HepG2 (cell line): ENCODE measurements around the gene KIZ. TPM values are rescaled to one million over a fixed set of nuclear protein-coding genes. Genes with fewer than 3 reads are reported as not detected.
A peak's percentile ranks its signal among the peaks of the same experiment; 100 is the strongest.

Experiments used
- ARID5B ChIP-seq: IDR thresholded peaks from 2 replicates; pipeline ENCODE4 v1.4.0; 2020; ENCODE audit warnings: mild to moderate bottlenecking, missing genetic modification reagents
- FOXA3 ChIP-seq: IDR thresholded peaks from 2 replicates; pipeline ENCODE4 v1.6.1; 2016; ENCODE audit warnings: missing genetic modification reagents, missing compliant biosample characterization
- POLR2G ChIP-seq: fragments of 200-400 bp; formaldehyde crosslinking; IDR thresholded peaks from 2 replicates; pipeline ENCODE4 v1.6.1; 2018; ENCODE audit warnings: mild to moderate bottlenecking, low read depth, low read length, moderate library complexity
- SNAPC2 ChIP-seq: sonication (generic); formaldehyde crosslinking; IDR thresholded peaks from 2 replicates; pipeline ENCODE4 v1.8.1; 2022; ENCODE audit warnings: mild to moderate bottlenecking, missing genetic modification reagents
- SRSF9 ChIP-seq: fragments of 200-400 bp; formaldehyde crosslinking; IDR thresholded peaks from 2 replicates; pipeline ENCODE4 v1.6.1; 2018; ENCODE audit warnings: borderline replicate concordance, mild to moderate bottlenecking, low read depth, low read length; ENCODE audit not compliant: insufficient read depth, poor library complexity, severe bottlenecking
- STAT5B ChIP-seq: sonication (generic); formaldehyde crosslinking; IDR thresholded peaks from 2 replicates; pipeline ENCODE4 v1.4.0; 2020; ENCODE audit warnings: missing genetic modification reagents
- YEATS4 ChIP-seq: sonication (generic); formaldehyde crosslinking; IDR thresholded peaks from 2 replicates; pipeline ENCODE4 v1.4.0; 2020; ENCODE audit warnings: missing genetic modification reagents, borderline replicate concordance
- ZNF12 ChIP-seq: sonication (generic); formaldehyde crosslinking; IDR thresholded peaks from 2 replicates; pipeline ENCODE4 v1.5.0; 2020; ENCODE audit warnings: missing genetic modification reagents
- ZNF513 ChIP-seq: sonication (generic); formaldehyde crosslinking; conservative IDR thresholded peaks from 2 replicates; pipeline ENCODE4 v1.5.0; 2020; ENCODE audit warnings: missing genetic modification reagents
- ZNF770 ChIP-seq: sonication (generic); formaldehyde crosslinking; IDR thresholded peaks from 2 replicates; pipeline ENCODE4 v1.5.0; 2020; ENCODE audit warnings: mild to moderate bottlenecking, missing genetic modification reagents
- ZSCAN22 ChIP-seq: sonication (generic); formaldehyde crosslinking; IDR thresholded peaks from 2 replicates; pipeline ENCODE4 v1.4.0; 2020; ENCODE audit warnings: mild to moderate bottlenecking, missing genetic modification reagents
- polyA plus RNA-seq, 8 experiments: library from polyadenylated mRNA; depleted of rRNA in 3 of 8; stranded (reverse) in 7 of 8; unstranded in 1 of 8; fragments of >200 nt; fragmentation: Illumina TruSeq in 4 of 8; extraction: Trizol in 4 of 8; gene quantifications; 2 replicates each; pipeline versions ENCODE4 v1.2.1 to v1.2.3, GENCODE V29; 2011 to 2016; ENCODE audit warnings: low read depth in 4 of 8, missing spikeins in 1 of 8, mixed read lengths in 1 of 8; ENCODE audit not compliant: insufficient read depth in 1 of 8
- total RNA-seq, 5 experiments: library from RNA; depleted of rRNA; stranded (reverse); fragments of >200 nt; fragmentation: Illumina TruSeq; extraction: Trizol; gene quantifications; 2 replicates each; pipeline ENCODE4 v1.2.3, GENCODE V29; 2016; ENCODE audit warnings: low read depth in 1 of 5
- TF ChIP-seq, protein P1 (sequence below): sonication (generic); formaldehyde crosslinking; IDR thresholded peaks from 2 replicates; pipeline ENCODE4 v1.4.0; 2020; ENCODE audit warnings: missing genetic modification reagents, borderline replicate concordance

Gene KIZ
- total and polyA plus RNA-seq, 2 of the 13 experiments (the other 11 are each of a cell fraction or from before 2014, with no cell fraction given), result 46.3 to 114 TPM

DNA sequence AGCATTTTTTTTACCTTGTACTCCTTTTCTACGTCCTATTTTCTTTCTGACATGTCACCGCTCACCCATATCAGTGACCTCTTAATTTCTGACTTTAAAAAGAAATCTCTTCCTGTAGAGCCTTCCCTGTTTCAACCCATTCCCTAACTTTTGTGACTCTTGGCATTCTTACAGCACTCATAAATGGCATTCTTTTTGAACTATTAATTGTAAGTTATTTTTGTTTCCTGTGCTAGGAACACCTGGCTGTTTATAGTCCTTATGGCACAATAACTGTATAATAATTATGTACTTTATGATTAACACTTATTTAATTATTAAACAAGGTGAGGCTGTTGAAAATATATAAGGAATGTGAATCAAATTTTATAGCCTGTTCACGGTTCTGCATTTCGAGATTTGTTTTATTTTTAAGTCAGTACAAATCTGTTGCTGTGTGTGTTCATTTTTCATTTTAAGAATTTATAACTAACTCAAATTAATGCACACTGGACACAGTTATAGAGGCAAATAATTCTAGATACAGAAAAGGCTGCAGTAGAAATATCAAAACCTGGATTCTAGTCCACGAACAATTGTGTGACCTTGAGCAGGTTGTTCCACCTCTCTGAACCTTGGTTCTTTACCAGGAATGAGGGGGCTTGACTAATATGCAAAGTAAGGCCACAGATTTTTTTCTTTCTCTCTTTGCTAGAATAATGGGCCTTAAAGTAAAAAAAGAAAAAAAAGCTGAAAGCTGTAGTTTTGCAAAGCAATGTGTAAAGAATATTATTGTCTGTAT, 1.5 kb downstream of the KIZ start (continued):
- TF ChIP-seq SNAPC2 (CRISPR knock-in tag), result peak; percentile 21; the same call in 1 of the 2 replicates
- TF ChIP-seq YEATS4 (CRISPR knock-in tag), result no peak
- TF ChIP-seq POLR2G, result peak; percentile 42; the same call in 1 of the 2 replicates
- TF ChIP-seq SRSF9, result no peak
- TF ChIP-seq, protein P1, sequence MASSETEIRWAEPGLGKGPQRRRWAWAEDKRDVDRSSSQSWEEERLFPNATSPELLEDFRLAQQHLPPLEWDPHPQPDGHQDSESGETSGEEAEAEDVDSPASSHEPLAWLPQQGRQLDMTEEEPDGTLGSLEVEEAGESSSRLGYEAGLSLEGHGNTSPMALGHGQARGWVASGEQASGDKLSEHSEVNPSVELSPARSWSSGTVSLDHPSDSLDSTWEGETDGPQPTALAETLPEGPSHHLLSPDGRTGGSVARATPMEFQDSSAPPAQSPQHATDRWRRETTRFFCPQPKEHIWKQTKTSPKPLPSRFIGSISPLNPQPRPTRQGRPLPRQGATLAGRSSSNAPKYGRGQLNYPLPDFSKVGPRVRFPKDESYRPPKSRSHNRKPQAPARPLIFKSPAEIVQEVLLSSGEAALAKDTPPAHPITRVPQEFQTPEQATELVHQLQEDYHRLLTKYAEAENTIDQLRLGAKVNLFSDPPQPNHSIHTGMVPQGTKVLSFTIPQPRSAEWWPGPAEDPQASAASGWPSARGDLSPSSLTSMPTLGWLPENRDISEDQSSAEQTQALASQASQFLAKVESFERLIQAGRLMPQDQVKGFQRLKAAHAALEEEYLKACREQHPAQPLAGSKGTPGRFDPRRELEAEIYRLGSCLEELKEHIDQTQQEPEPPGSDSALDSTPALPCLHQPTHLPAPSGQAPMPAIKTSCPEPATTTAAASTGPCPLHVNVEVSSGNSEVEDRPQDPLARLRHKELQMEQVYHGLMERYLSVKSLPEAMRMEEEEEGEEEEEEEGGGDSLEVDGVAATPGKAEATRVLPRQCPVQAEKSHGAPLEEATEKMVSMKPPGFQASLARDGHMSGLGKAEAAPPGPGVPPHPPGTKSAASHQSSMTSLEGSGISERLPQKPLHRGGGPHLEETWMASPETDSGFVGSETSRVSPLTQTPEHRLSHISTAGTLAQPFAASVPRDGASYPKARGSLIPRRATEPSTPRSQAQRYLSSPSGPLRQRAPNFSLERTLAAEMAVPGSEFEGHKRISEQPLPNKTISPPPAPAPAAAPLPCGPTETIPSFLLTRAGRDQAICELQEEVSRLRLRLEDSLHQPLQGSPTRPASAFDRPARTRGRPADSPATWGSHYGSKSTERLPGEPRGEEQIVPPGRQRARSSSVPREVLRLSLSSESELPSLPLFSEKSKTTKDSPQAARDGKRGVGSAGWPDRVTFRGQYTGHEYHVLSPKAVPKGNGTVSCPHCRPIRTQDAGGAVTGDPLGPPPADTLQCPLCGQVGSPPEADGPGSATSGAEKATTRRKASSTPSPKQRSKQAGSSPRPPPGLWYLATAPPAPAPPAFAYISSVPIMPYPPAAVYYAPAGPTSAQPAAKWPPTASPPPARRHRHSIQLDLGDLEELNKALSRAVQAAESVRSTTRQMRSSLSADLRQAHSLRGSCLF (CRISPR knock-in tag), result 0 out of 2 replicates have a peak, but pooled peaks have one; percentile 32
- TF ChIP-seq ZNF513 (CRISPR knock-in tag), result no peak
- no peak for TF ChIP-seq ZSCAN22 (CRISPR knock-in tag)
- TF ChIP-seq ZNF12, result no peak
- TF ChIP-seq FOXA3 (CRISPR knock-in tag), result 0 out of 2 replicates have a peak, but pooled peaks have one; percentile 19
- TF ChIP-seq ARID5B, result peak; percentile 29; the same call in 1 of the 2 replicates
- no peak for TF ChIP-seq STAT5B (CRISPR knock-in tag)
- TF ChIP-seq ZNF770, result no peak
